Spleen (tissue), 11 donors: Measurements from ENCODE around the gene METTL23. TPM values are rescaled to one million over a fixed set of nuclear protein-coding genes. Genes with fewer than 3 reads are reported as not detected.
"Not testable (repeated sequence)": the region's sequence is repeated elsewhere in the genome, so short reads cannot be mapped to it uniquely, and the experiment has no call there.

Experiments
- DNase-seq: peaks from one replicate; pipeline ENCODE4 v3.0.0-alpha.2; 2020
- H3K27ac ChIP-seq, 8 donors: fragments of 200-600 bp; sonication (generic) in 7 of 8; 1 replicate in 4 of 8; 2 replicates in 4 of 8; pipeline versions ENCODE4 v1.5.0 to v1.8.0; 2016 to 2021; ENCODE audit warnings: inconsistent platforms in 4 of 8, mild to moderate bottlenecking in 4 of 8, moderate library complexity in 1 of 8
- H3K27me3 ChIP-seq, 7 donors: fragments of 200-600 bp; sonication (generic) in 6 of 7; replicated peaks in 1 of 7; 1 replicate in 4 of 7; 2 replicates in 3 of 7; pipeline versions ENCODE4 v1.5.0 to v1.8.0; 2016 to 2021; ENCODE audit warnings: inconsistent platforms in 3 of 7, mild to moderate bottlenecking in 1 of 7
- H3K36me3 ChIP-seq, 6 donors: fragments of 200-600 bp; sonication (generic) in 5 of 6; 1 replicate in 4 of 6; 2 replicates in 2 of 6; pipeline versions ENCODE4 v1.5.0 to v1.8.0; 2016 to 2021; ENCODE audit warnings: inconsistent platforms in 2 of 6
- H3K4me1 ChIP-seq, 6 donors: fragments of 200-600 bp; sonication (generic) in 5 of 6; 1 replicate in 3 of 6; 2 replicates in 3 of 6; pipeline versions ENCODE4 v1.5.0 to v1.8.0; 2016 to 2021; ENCODE audit warnings: inconsistent platforms in 3 of 6
- H3K4me3 ChIP-seq, 8 donors: fragments of 200-600 bp; sonication (generic) in 7 of 8; 1 replicate in 4 of 8; 2 replicates in 4 of 8; pipeline versions ENCODE4 v1.5.0 to v1.8.0; 2016 to 2021; ENCODE audit warnings: inconsistent platforms in 4 of 8, mild to moderate bottlenecking in 4 of 8, moderate library complexity in 2 of 8
- H3K9me3 ChIP-seq, 8 donors: fragments of 200-600 bp; sonication (generic) in 7 of 8; 1 replicate in 4 of 8; 2 replicates in 4 of 8; pipeline versions ENCODE4 v1.5.0 to v1.8.0; 2016 to 2021; ENCODE audit warnings: inconsistent platforms in 4 of 8
- CTCF ChIP-seq, 11 experiments: fragments of 200-600 bp in 7 of 11; fragments of 450-650 bp in 4 of 11; sonication (generic) in 4 of 11; IDR thresholded peaks in 8 of 11; conservative IDR thresholded peaks in 3 of 11; 1 replicate in 7 of 11; 2 replicates in 4 of 11; pipeline versions ENCODE4 v1.4.0 to v1.8.0; 2016 to 2021; ENCODE audit warnings: antibody characterized with exemption in 11 of 11, inconsistent platforms in 4 of 11, mild to moderate bottlenecking in 1 of 11
- POLR2A ChIP-seq, 3 donors: fragments of 450-650 bp; IDR thresholded peaks; one replicate each; pipeline ENCODE4 v1.5.1; 2017; ENCODE audit warnings: antibody characterized with exemption in 3 of 3, mild to moderate bottlenecking in 1 of 3
- POLR2AphosphoS5 ChIP-seq, 3 donors: sonication (generic); formaldehyde crosslinking; IDR thresholded peaks; one replicate each; pipeline ENCODE4 v1.5.1; 2017; ENCODE audit warnings: antibody characterized with exemption in 3 of 3
- WGBS, 5 donors: extraction: QIAGEN DNeasy Blood & Tissue Kit in 3 of 5; methylation state at CpG; one replicate each; pipeline versions ENCODE4 v1.1.5 to v1.1.7; 2013 to 2018; 5-methylcytosine and 5-hydroxymethylcytosine counted together
- intact Hi-C: fragments of 100-400 bp; cut with DNase I; formaldehyde crosslinking; loops from one replicate; pipeline ENCODE4 v1.15.0; 2023; ENCODE audit warnings: low total_unique reads
- polyA plus RNA-seq, 3 donors: library from polyadenylated mRNA; stranded (reverse); fragments of 200-250 nt; gene quantifications; one replicate each; pipeline ENCODE4 v1.2.1, GENCODE V29; 2013
- total RNA-seq, 7 donors: library from RNA; depleted of rRNA in 3 of 7; stranded (reverse); fragments of >200 nt in 3 of 7; fragmentation: NEBNext Ultra II Directional in 4 of 7; extraction: Animal tissue kit (Norgen Biotek cat#: 25700) in 4 of 7; gene quantifications; one replicate each; pipeline versions ENCODE4 v1.1.0 to v1.2.1, GENCODE V29; 2016 to 2021
- donor health status: healthy with polysubstance abuse.
- donor health status: DM: no; HTN: no; CAD: no; lungs with moderate emphysema.
- donor health status: DM: no; HTN: no; CAD: no.
- donor health status: Bipolar disorder and iron deficiency.
- donor health status: healthy.
- donor health status: DM: no; HTN: no; CAD: no.
- donor health status: DM: yes; HTN: yes; CAD: no.

Gene METTL23
- total and polyA plus RNA-seq, 10 donors = 35.8 to 72.7 (median 49.5) TPM

- peaks cover 17 to 86% (median 51%) of the 10 kb centered on the region in 6 donors for H3K4me1 ChIP-seq
These were observed 5.7 kb upstream of the METTL23 start for GRCh38 chr17:76720941-76721340.

GRCh38 chr17:76721463-76721862 is 5.2 kb upstream of the METTL23 start:
- peaks cover 5 to 91% (median 83%) of the 10 kb centered on the region in 6 donors for H3K36me3 ChIP-seq
- no peak overlapping the region for H3K4me3 ChIP-seq
- TF ChIP-seq CTCF (IDR thresholded peaks at IDR 0.05 in 8 of 11, conservative IDR thresholded peaks at IDR 0.05 in 3 of 11) (no peak), POLR2A (IDR thresholded peaks at IDR 0.05) (no peak)
- H3K27ac ChIP-seq = no peak overlapping the region
- WGBS, 5 donors = 81 to 94% (median 84%) methylated on average over 10 of the region's 10 CpGs
- H3K9me3 ChIP-seq = no peaks in the 10 kb centered on the region
- no peak for DNase-seq
- H3K4me1 ChIP-seq = peaks cover 17 to 81% (median 46%) of the 10 kb centered on the region in 6 donors
- intact Hi-C loops = no loop called here
- no peaks in the 10 kb centered on the region for H3K27me3 ChIP-seq

More at GRCh38 chr17:76720941-76721340, 5.7 kb upstream of the METTL23 start:
- TF ChIP-seq CTCF (IDR thresholded peaks at IDR 0.05 in 8 of 11, conservative IDR thresholded peaks at IDR 0.05 in 3 of 11) (no peak), POLR2AphosphoS5 (IDR thresholded peaks at IDR 0.05) (peak in 1 of 3 donors; percentile 21), POLR2A (IDR thresholded peaks at IDR 0.05) (no peak)
- no peak overlapping the region for H3K4me3 ChIP-seq
- peak; percentile 66 for DNase-seq
- no peaks in the 10 kb centered on the region for H3K9me3 ChIP-seq
- no peaks in the 10 kb centered on the region for H3K27me3 ChIP-seq
- peak overlapping the region in 1 of 8 donors; percentile 25 for H3K27ac ChIP-seq
- peaks cover 5 to 96% (median 88%) of the 10 kb centered on the region in 6 donors for H3K36me3 ChIP-seq
- 92 to 97% (median 94%) methylated on average over 9 of the region's 9 CpGs for WGBS, 5 donors
- intact Hi-C loops = no loop called here

GRCh38 chr17:76722279-76722678 is 4.4 kb upstream of the METTL23 start:
- DNase-seq = peak; percentile 20

DNA sequence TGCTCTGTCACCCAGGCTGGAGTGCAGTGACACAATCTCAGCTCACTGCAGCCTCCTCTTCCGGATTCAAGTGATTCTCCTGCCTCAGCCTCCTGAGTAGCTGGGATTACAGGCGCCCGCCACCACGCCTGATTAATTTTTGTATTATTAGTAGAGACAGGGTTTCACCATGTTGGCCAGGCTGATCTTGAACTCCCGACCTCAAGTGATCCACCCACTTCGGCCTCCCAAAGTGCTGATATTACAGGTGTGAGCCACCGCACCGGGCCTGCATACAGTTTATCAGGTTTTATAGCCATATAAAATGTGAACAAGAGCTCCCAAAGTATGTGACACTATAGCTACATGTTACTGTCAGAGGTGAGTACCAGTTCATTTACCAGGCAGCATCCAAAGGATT is 3.7 kb upstream of the METTL23 start:
- not testable (repeated sequence) for DNase-seq
- WGBS, 5 donors = 89 to 97% (median 96%) methylated on average over 8 of the region's 8 CpGs

More at GRCh38 chr17:76722279-76722678, 4.4 kb upstream of the METTL23 start:
- Histone ChIP-seq H3K27me3 (no peaks in the 10 kb centered on the region), H3K36me3 (peaks cover 5 to 83% (median 75%) of the 10 kb centered on the region in 6 donors), H3K4me1 (peaks cover 17 to 74% (median 40%) of the 10 kb centered on the region in 6 donors), H3K9me3 (no peaks in the 10 kb centered on the region), H3K4me3 (no peak overlapping the region), H3K27ac (no peak overlapping the region)
- 91 to 95% (median 93%) methylated on average over 8 of the region's 8 CpGs for WGBS, 5 donors
- intact Hi-C loops = no loop called here
- TF ChIP-seq CTCF (IDR thresholded peaks at IDR 0.05 in 8 of 11, conservative IDR thresholded peaks at IDR 0.05 in 3 of 11) (no peak), POLR2A (IDR thresholded peaks at IDR 0.05) (no peak), POLR2AphosphoS5 (IDR thresholded peaks at IDR 0.05) (no peak)

More for the DNA sequence above, 3.7 kb upstream of the METTL23 start:
- H3K27me3 ChIP-seq, intact Hi-C loops, H3K9me3 ChIP-seq, H3K27ac ChIP-seq, H3K4me3 ChIP-seq: not testable (repeated sequence)
- Histone ChIP-seq H3K36me3 (peaks cover 5 to 76% (median 68%) of the 10 kb centered on the region in 6 donors), H3K4me1 (peaks cover 23 to 74% (median 45%) of the 10 kb centered on the region in 6 donors)
